Uterus (tissue), 2 donors: ENCODE data around the gene HOXA3.

Experiments
- CTCF ChIP-seq, 4 experiments: fragments of 200-600 bp in 2 of 4; fragments of 450-650 bp in 2 of 4; sonication (generic) in 2 of 4; IDR thresholded peaks; one replicate each; pipeline ENCODE4 v1.5.1; 2016 to 2019; ENCODE audit warnings: antibody characterized with exemption in 4 of 4, mild to moderate bottlenecking in 2 of 4, moderate library complexity in 1 of 4
- POLR2A ChIP-seq, 2 donors: fragments of 450-650 bp; IDR thresholded peaks; one replicate each; pipeline ENCODE4 v1.6.1; 2016; ENCODE audit warnings: antibody characterized with exemption in 2 of 2, mild to moderate bottlenecking in 1 of 2, moderate library complexity in 1 of 2

- TF ChIP-seq CTCF (IDR thresholded peaks at IDR 0.05): peak; percentile 68 to 94 (median 84)
- TF ChIP-seq POLR2A (IDR thresholded peaks at IDR 0.05): peak in 1 of 2 donors; percentile 52
These were observed 27.4 kb upstream of the HOXA3 start for GRCh38 chr7:27179503-27180430.
